Stimulated activated CD8-positive, alpha-beta memory T cell treated with anti-CD3 and anti-CD28 coated beads, Interleukin-7, amount 100 ng/mL, for 4 hours (primary cell): ENCODE results near the gene CLCN6.

ENCODE experiments used
- DNase-seq, 2 donors: peaks; one replicate each; pipeline ENCODE4 v3.0.0-alpha.2; 2020; ENCODE audit warnings: low read depth in 2 of 2

CLCN6 gene

GRCh38 chr1:11879311-11880180, 73.6 kb downstream of the CLCN6 start:
- DNase-seq: no peak

DNA sequence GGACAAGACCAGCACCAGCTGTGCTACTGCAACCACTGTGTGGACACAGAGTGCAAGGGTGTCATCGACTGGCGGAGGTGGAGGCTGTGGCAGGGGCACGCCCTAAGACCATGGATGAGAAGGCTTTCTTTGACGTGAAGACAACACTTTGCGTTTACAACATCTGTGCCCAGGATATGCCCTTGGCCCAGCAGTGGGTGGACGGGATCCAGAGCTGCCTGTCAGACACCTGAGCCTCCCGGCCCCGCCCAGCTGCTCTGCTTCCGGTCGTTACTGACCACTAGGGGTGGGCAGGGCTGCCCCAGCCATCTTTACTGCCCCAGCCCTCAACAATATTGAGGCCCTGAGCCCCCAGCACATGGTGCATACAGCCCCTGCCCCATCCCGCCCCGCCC, 74.2 kb downstream of the CLCN6 start:
- DNase-seq: no peak

DNA sequence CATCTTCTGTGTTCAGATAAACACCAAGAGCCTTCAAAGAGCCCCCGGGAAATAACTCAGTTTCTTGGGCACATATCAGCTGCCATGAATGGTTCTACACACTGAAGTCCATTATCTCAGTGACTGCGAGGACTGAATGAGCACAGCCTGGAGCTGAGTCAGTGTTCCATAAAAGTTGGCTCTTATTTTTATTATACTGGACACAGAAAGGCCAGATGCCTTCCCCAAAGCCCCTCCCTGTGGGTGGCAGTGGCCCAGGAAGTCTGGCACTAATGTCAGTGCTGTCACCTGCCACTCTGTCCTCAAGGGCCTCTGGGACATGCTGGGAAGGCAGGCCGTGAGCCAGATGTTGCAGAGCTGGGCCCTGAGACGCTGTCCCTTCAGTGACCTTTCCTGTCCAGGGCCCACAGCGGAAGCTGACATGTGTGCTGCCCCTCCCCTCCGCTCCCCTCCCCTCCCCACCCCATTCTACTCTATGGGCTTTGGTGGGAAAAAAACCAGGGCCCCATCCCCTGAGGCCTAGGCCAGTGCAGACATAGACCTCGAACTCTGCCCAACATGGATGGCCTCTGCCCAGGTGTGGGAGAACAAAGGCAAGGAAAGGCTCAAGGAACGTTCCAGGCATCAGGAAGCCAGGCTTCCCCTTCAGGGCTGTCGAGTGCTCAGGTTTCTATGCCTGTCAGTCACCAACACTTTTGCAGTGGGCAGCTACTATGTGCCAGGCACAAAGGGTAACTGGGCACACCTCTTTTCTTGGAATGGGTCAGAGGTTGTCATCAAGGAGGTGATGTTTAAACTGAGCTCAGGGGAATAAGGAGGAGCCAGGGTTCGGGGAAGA, 75.1 kb downstream of the CLCN6 start:
- no peak for DNase-seq

DNA sequence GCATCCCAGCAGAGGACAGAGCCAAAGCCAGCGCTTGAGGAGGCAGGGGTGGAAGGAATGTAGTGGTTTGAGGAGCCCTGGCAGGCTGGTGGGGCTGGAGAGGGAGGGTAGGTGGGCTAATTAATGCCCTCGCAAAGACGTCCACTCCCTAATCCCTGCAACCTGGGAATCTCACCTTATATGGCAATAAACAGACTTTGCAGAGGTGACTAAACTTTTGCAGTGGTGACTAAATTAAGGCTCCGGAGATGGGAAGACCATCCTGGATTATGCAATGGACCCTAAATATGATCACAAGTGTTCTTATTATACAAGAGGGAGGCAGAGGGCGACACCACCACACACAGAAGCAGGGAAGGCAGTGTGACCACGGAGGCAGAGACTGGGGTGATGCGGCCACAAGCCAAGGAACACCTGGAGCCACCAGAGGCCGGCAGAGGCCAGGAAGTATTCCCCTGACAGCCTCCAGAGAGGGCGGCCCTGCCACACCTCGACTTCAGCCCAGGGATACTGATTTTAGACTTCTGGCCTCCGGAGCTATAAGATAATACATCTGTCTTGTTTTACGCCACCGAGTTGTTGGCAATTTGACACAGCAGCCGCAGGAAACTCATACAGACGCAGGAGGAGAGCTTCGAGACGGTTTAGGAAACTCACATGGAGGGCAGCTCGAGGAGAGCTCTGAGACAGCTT, 75.9 kb downstream of the CLCN6 start:
- no peak for DNase-seq

DNA sequence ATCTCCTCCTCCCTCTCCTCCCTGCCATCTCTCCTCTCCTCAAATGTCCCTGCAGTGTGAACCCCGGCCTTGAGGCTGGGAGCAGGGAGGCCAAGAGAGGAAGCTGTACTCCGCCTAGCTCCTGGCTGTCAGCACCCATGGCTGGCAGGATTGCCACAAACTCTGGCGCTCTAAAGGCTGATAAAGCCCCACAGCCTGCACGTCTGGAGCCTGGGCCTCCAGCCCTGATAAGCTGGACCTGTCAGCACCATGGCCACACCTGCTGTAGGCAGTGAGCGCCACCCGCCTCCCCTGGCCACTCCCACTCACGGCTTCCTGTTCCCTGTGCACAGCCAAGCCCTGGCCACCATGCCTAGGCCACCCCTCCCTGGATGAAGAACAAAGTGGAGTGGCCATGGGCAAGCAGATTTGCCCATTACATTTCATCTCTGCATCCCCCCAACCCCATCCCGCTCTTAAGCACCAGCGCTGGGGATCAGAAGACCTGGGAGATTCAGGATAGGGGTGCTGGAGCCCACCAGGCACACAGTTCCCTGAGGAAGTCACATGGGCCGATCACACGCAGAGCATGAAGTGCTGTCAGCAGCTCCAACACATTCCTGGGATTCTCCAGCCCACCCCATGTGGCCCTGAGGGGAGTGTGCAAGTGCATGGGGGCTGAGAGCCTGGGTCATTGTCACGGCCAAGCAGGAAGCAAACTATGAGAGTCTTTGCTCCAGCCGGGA, 77.0 kb downstream of the CLCN6 start:
- DNase-seq: no peak

GRCh38 chr1:11885916-11886315, 79.9 kb downstream of the CLCN6 start:
- no peak for DNase-seq

- DNase-seq: no peak
These were observed 81.1 kb downstream of the CLCN6 start for GRCh38 chr1:11886986-11887665.

- DNase-seq: no peak
These were observed 81.6 kb downstream of the CLCN6 start for GRCh38 chr1:11887666-11888007.

DNA sequence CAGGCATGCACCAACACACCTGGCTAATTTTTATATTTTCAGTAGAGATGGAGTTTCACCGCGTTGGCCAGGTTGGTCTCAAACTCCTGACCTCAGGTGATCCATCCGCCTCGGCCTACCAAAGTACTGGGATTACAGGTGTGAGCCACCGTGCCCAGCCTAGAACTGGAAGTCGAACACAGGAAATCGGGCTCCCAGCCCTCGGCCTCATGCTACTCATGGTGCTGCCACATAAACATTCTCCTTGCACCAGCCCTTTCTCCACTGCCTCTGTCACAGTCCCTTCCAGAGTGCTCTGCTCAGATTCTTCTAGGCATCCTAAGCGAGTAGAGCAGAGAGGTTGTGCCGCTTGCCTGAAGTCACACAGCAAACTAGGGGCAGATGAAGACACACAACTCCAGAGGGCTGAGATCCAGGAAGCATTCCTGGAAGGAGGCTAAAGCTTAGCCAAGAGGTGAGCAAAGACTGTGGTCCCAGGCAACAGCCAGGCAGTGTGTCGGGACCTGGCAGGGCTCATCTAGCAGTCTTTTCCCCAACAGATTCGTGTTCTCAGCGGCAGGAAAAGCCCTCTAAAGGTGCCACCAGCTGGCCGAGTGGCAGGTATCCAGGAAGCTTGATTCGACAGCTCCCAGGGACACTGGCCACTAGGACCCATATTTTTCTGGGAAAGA, 82.3 kb downstream of the CLCN6 start:
- DNase-seq: no peak

- DNase-seq: no peak
These were observed 82.9 kb downstream of the CLCN6 start for GRCh38 chr1:11888877-11889208.

DNA sequence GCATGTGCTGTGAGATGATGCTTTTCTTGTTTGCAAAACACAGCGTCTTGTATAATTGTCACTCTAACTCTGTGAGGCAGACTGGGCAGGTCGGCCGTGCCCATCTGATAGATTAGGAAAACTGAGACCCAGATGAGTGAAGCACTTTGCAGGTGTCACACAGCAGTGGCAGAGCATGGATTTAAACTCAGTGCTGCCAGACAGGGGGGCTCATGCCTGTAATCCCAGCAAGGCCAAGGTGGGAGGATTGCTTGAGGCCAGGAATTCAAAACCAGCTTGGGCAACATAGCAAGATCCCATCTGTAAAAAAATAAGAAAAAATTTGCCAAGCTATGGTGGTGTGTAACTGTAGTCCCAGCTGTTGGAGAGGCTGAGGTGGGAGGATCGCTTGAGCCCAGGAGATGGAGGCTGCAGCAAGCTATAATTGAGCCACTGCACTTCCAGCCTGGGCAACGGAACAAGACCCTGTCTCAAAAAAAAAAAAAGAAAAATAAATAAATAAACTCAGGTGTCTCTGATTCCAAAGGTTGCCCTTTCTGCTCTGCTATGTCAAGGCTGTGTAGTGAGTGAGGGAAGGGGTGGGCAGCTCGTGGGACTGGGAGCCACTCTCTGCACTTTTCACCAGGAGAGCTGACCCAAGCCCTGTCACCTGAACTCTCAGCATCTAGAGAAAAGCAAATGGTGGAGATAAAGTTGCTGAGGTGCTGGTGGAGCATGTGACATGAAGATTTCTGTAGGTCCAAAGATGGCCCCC, 85.6 kb downstream of the CLCN6 start:
- no peak for DNase-seq
